HEK293 (cell line): ENCODE data around the gene CALB2.

Source experiments
- ZNF138 ChIP-seq: fragments of 450-650 bp; formaldehyde crosslinking; IDR thresholded peaks from 2 replicates; pipeline ENCODE4 v1.5.1; 2016; ENCODE audit warnings: missing biosample characterization, missing genetic modification characterization, borderline replicate concordance
- ZNF274 ChIP-seq, 2 experiments: fragments of 200-500 bp in 1 of 2; fragments of 450-650 bp in 1 of 2; sonication (Bioruptor generic) in 1 of 2; formaldehyde crosslinking in 1 of 2; IDR thresholded peaks; 2 replicates each; pipeline versions ENCODE4 v1.5.1 to v1.6.1; 2014 to 2016; ENCODE audit warnings: borderline replicate concordance in 1 of 2, inconsistent platforms in 1 of 2, low read length in 1 of 2, missing biosample characterization in 1 of 2, missing genetic modification characterization in 1 of 2
- ZNF391 ChIP-seq: fragments of 450-650 bp; formaldehyde crosslinking; IDR thresholded peaks from 2 replicates; pipeline ENCODE4 v1.5.1; 2016; ENCODE audit warnings: low read depth, missing biosample characterization, missing genetic modification characterization, borderline replicate concordance
- TF ChIP-seq, protein P1 (sequence below): fragments of 450-650 bp; IDR thresholded peaks from 2 replicates; pipeline ENCODE4 v1.5.1; 2018; ENCODE audit warnings: missing biosample characterization, mild to moderate bottlenecking, missing genetic modification characterization
- TF ChIP-seq, protein P2 (sequence below): fragments of 450-650 bp; formaldehyde crosslinking; IDR thresholded peaks from 2 replicates; pipeline ENCODE4 v1.5.1; 2016; ENCODE audit warnings: missing biosample characterization, missing genetic modification characterization, low read depth
- TF ChIP-seq, protein P3 (sequence below): fragments of 450-650 bp; formaldehyde crosslinking; IDR thresholded peaks from 2 replicates; pipeline ENCODE4 v1.5.1; 2016; ENCODE audit warnings: missing biosample characterization, missing genetic modification characterization
- TF ChIP-seq, protein P4 (sequence below): fragments of 450-650 bp; formaldehyde crosslinking; IDR thresholded peaks from 2 replicates; pipeline ENCODE4 v1.5.1; 2016; ENCODE audit warnings: missing biosample characterization, missing genetic modification characterization, low read depth
- TF ChIP-seq, protein P5 (sequence below): fragments of 450-650 bp; formaldehyde crosslinking; IDR thresholded peaks from 2 replicates; pipeline ENCODE4 v1.5.1; 2016; ENCODE audit warnings: missing biosample characterization, missing genetic modification characterization

DNA sequence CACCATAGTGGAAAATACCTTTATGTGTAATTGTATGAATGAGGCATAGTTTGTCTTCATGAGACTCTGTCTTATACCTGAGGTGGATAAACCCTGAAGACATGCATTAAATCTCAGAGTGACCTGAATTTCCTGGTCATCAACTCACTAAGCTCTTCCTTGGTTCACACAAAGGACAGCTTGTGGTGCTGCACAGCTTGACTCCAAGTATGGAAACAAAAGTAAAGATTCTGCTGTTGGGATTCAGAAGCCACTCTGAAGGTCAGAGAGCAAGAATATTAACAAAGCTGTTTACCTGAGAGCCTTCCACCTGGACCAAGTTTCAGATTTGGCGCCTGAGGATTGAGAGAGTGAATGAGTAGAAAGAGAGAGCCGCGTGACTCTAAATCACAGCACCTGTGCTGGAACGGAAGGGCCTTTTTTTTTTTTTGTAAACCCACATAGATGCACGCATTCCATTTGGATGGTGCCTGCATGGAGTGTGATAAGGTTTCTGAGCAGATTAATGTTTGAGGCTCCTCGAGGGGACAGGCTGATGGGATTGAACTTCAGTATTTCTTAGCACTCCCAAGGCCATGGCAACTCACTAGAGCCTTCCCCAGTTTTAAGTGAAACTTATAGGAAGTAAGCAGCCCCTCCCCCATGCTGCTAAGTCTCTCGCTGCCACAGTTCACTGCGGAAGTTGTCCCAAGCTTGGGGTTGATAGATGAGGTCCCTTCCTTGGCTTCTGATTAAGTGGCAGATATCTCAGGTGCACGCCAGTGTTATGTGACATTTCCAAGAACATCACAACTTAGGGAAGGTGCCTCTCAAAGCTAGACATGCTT is 28.7 kb downstream of the CALB2 start:
- TF ChIP-seq, protein P1, sequence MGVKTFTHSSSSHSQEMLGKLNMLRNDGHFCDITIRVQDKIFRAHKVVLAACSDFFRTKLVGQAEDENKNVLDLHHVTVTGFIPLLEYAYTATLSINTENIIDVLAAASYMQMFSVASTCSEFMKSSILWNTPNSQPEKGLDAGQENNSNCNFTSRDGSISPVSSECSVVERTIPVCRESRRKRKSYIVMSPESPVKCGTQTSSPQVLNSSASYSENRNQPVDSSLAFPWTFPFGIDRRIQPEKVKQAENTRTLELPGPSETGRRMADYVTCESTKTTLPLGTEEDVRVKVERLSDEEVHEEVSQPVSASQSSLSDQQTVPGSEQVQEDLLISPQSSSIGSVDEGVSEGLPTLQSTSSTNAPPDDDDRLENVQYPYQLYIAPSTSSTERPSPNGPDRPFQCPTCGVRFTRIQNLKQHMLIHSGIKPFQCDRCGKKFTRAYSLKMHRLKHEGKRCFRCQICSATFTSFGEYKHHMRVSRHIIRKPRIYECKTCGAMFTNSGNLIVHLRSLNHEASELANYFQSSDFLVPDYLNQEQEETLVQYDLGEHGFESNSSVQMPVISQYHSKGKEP (tag by site-specific recombination): no peak
- TF ChIP-seq, protein P2, sequence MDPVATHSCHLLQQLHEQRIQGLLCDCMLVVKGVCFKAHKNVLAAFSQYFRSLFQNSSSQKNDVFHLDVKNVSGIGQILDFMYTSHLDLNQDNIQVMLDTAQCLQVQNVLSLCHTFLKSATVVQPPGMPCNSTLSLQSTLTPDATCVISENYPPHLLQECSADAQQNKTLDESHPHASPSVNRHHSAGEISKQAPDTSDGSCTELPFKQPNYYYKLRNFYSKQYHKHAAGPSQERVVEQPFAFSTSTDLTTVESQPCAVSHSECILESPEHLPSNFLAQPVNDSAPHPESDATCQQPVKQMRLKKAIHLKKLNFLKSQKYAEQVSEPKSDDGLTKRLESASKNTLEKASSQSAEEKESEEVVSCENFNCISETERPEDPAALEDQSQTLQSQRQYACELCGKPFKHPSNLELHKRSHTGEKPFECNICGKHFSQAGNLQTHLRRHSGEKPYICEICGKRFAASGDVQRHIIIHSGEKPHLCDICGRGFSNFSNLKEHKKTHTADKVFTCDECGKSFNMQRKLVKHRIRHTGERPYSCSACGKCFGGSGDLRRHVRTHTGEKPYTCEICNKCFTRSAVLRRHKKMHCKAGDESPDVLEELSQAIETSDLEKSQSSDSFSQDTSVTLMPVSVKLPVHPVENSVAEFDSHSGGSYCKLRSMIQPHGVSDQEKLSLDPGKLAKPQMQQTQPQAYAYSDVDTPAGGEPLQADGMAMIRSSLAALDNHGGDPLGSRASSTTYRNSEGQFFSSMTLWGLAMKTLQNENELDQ (tag by site-specific recombination): no peak
- TF ChIP-seq, protein P3, sequence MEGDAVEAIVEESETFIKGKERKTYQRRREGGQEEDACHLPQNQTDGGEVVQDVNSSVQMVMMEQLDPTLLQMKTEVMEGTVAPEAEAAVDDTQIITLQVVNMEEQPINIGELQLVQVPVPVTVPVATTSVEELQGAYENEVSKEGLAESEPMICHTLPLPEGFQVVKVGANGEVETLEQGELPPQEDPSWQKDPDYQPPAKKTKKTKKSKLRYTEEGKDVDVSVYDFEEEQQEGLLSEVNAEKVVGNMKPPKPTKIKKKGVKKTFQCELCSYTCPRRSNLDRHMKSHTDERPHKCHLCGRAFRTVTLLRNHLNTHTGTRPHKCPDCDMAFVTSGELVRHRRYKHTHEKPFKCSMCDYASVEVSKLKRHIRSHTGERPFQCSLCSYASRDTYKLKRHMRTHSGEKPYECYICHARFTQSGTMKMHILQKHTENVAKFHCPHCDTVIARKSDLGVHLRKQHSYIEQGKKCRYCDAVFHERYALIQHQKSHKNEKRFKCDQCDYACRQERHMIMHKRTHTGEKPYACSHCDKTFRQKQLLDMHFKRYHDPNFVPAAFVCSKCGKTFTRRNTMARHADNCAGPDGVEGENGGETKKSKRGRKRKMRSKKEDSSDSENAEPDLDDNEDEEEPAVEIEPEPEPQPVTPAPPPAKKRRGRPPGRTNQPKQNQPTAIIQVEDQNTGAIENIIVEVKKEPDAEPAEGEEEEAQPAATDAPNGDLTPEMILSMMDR (tag by site-specific recombination): no peak
- TF ChIP-seq, protein P4, sequence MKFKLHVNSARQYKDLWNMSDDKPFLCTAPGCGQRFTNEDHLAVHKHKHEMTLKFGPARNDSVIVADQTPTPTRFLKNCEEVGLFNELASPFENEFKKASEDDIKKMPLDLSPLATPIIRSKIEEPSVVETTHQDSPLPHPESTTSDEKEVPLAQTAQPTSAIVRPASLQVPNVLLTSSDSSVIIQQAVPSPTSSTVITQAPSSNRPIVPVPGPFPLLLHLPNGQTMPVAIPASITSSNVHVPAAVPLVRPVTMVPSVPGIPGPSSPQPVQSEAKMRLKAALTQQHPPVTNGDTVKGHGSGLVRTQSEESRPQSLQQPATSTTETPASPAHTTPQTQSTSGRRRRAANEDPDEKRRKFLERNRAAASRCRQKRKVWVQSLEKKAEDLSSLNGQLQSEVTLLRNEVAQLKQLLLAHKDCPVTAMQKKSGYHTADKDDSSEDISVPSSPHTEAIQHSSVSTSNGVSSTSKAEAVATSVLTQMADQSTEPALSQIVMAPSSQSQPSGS (tag by site-specific recombination): no peak
- TF ChIP-seq ZNF391 (tag by site-specific recombination): no peak
- no peak for TF ChIP-seq ZNF138 (tag by site-specific recombination)
- no peak for TF ChIP-seq ZNF274 (IDR thresholded peaks at IDR 0.05; ENCODE audit: low read length)
- TF ChIP-seq ZNF274 (tag by site-specific recombination; IDR thresholded peaks at IDR 0.05; ENCODE audit: borderline replicate concordance): no peak
- TF ChIP-seq, protein P5, sequence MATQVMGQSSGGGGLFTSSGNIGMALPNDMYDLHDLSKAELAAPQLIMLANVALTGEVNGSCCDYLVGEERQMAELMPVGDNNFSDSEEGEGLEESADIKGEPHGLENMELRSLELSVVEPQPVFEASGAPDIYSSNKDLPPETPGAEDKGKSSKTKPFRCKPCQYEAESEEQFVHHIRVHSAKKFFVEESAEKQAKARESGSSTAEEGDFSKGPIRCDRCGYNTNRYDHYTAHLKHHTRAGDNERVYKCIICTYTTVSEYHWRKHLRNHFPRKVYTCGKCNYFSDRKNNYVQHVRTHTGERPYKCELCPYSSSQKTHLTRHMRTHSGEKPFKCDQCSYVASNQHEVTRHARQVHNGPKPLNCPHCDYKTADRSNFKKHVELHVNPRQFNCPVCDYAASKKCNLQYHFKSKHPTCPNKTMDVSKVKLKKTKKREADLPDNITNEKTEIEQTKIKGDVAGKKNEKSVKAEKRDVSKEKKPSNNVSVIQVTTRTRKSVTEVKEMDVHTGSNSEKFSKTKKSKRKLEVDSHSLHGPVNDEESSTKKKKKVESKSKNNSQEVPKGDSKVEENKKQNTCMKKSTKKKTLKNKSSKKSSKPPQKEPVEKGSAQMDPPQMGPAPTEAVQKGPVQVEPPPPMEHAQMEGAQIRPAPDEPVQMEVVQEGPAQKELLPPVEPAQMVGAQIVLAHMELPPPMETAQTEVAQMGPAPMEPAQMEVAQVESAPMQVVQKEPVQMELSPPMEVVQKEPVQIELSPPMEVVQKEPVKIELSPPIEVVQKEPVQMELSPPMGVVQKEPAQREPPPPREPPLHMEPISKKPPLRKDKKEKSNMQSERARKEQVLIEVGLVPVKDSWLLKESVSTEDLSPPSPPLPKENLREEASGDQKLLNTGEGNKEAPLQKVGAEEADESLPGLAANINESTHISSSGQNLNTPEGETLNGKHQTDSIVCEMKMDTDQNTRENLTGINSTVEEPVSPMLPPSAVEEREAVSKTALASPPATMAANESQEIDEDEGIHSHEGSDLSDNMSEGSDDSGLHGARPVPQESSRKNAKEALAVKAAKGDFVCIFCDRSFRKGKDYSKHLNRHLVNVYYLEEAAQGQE (tag by site-specific recombination): no peak
